Measurements from ENCODE around the gene CD247. TPM values are rescaled to one million over a fixed set of nuclear protein-coding genes. Genes with fewer than 3 reads are reported as not detected.
A peak's percentile ranks its signal among the peaks of the same experiment; 100 is the strongest.

CD247 gene
- total RNA-seq, 4 donors from 2014 or later: 0.26 to 2.0 (median 0.52) TPM; not detected in 1

- intact Hi-C loops (cut with DNase I): loop anchor here (10.0 kb wide), 1 partner anchor 329 kb away; the partner anchor contains the start of gene POU2F1
- WGBS: 10% methylated on average over 15 of the region's 15 CpGs
- no peak for DNase-seq (ENCODE audit: extremely low spot score)
- H3K27ac ChIP-seq (replicated peaks in 1 of 4): peak overlapping the region; percentile 85 to 92 (median 88)
- no peaks in the 10 kb centered on the region for H3K9me3 ChIP-seq
- TF ChIP-seq POLR2A (IDR thresholded peaks at IDR 0.05; ENCODE audit: low read depth): no peak
- TF ChIP-seq POLR2AphosphoS5 (IDR thresholded peaks at IDR 0.05): no peak
- TF ChIP-seq CTCF (IDR thresholded peaks at IDR 0.05): no peak
- no peak for TF ChIP-seq EP300 (IDR thresholded peaks at IDR 0.05)
- H3K27me3 ChIP-seq: no peaks in the 10 kb centered on the region
- H3K36me3 ChIP-seq: no peaks in the 10 kb centered on the region
- H3K4me3 ChIP-seq: peak overlapping the region; percentile 81 to 91 (median 89)
- peaks cover 10 to 49% (median 41%) of the 10 kb centered on the region in 4 donors for H3K4me1 ChIP-seq
Observed at GRCh38 chr1:167554028-167554779, 35.9 kb upstream of the CD247 start.

GRCh38 chr1:167553136-167554027, 35.1 kb upstream of the CD247 start, which contains the start of gene CREG1:
Gene CREG1, minus strand, starts transcription at chr1:167553762.
- intact Hi-C loops (cut with DNase I): loop anchor here (10.0 kb wide), 1 partner anchor 329 kb away; the partner anchor contains the start of gene POU2F1

GRCh38 chr1:167551362-167551761, 33.0 kb upstream of the CD247 start:
- peak overlapping the region in 2 of 4 donors; percentile 0 to 18 for H3K4me3 ChIP-seq
- no peaks in the 10 kb centered on the region for H3K27me3 ChIP-seq
- no peaks in the 10 kb centered on the region for H3K9me3 ChIP-seq
- no peak for DNase-seq (ENCODE audit: extremely low spot score)
- no peak for TF ChIP-seq EP300 (IDR thresholded peaks at IDR 0.05)
- peak in 1 of 2 donors; percentile 25 for TF ChIP-seq POLR2AphosphoS5 (IDR thresholded peaks at IDR 0.05)
- no peak for TF ChIP-seq CTCF (IDR thresholded peaks at IDR 0.05)
- TF ChIP-seq POLR2A (IDR thresholded peaks at IDR 0.05; ENCODE audit: low read depth): no peak
- peaks cover 4 to 15% (median 15%) of the 10 kb centered on the region in 4 donors for H3K36me3 ChIP-seq
- peaks cover 10 to 58% (median 53%) of the 10 kb centered on the region in 4 donors for H3K4me1 ChIP-seq
- WGBS: 100% methylated on average over 1 of the region's 1 CpG
- intact Hi-C loops (cut with DNase I): loop anchor here (10.0 kb wide), 1 partner anchor 327 kb away; the partner anchor contains the start of gene POU2F1
- peak overlapping the region in 2 of 4 donors; percentile 14 to 30 for H3K27ac ChIP-seq (replicated peaks in 1 of 4)

More at GRCh38 chr1:167553136-167554027, 35.1 kb upstream of the CD247 start, which contains the start of gene CREG1:
- no peaks in the 10 kb centered on the region for H3K9me3 ChIP-seq
- no peaks in the 10 kb centered on the region for H3K27me3 ChIP-seq
- 5% methylated on average over 8 of the region's 90 CpGs for WGBS
- peak; percentile 96 for DNase-seq (ENCODE audit: extremely low spot score)
- H3K27ac ChIP-seq (replicated peaks in 1 of 4): peak within 1 kb of the TSS; percentile 85 to 92 (median 88)
- TF ChIP-seq CTCF (IDR thresholded peaks at IDR 0.05) (peak in 1 of 3 experiments; percentile 14), POLR2A (IDR thresholded peaks at IDR 0.05; ENCODE audit: low read depth) (peak; percentile 83), EP300 (IDR thresholded peaks at IDR 0.05) (no peak), POLR2AphosphoS5 (IDR thresholded peaks at IDR 0.05) (peak; percentile 86 to 93)
- no peaks in the 10 kb centered on the region for H3K36me3 ChIP-seq
- H3K4me1 ChIP-seq: peaks cover 10 to 55% (median 46%) of the 10 kb centered on the region in 4 donors
- peak within 1 kb of the TSS; percentile 81 to 91 (median 89) for H3K4me3 ChIP-seq

GRCh38 chr1:167548059-167548932, 30.0 kb upstream of the CD247 start:
- peaks cover 4 to 41% (median 38%) of the 10 kb centered on the region in 4 donors for H3K4me1 ChIP-seq
- H3K4me3 ChIP-seq: peak overlapping the region in 1 of 4 donors; percentile 21
- TF ChIP-seq CTCF (IDR thresholded peaks at IDR 0.05) (no peak), POLR2AphosphoS5 (IDR thresholded peaks at IDR 0.05) (no peak), POLR2A (IDR thresholded peaks at IDR 0.05; ENCODE audit: low read depth) (no peak), EP300 (IDR thresholded peaks at IDR 0.05) (no peak)
- intact Hi-C loops (cut with DNase I): no loop called here
- peaks cover 22 to 46% (median 30%) of the 10 kb centered on the region in 4 donors for H3K36me3 ChIP-seq
- peak overlapping the region; percentile 54 to 61 (median 60) for H3K27ac ChIP-seq (replicated peaks in 1 of 4)
- no peak for DNase-seq (ENCODE audit: extremely low spot score)
- no peaks in the 10 kb centered on the region for H3K27me3 ChIP-seq
- no peaks in the 10 kb centered on the region for H3K9me3 ChIP-seq
- WGBS: 56% methylated on average over 5 of the region's 5 CpGs
